D721Med (cell line): ENCODE results near the gene KIF1A.

Experiments
- DNase-seq: peaks from one replicate; pipeline ENCODE4 v3.0.0; 2011; ENCODE audit warnings: low spot score; ENCODE audit not compliant: insufficient read length
- FAIRE-seq: peaks from 2 replicates; lab custom pipeline; 2011; peaks lifted over from hg19 to GRCh38; lab: Jason Lieb, UNC
- TF ChIP-seq, protein P1 (sequence below): IDR thresholded peaks from 2 replicates; pipeline ENCODE4 v1.5.1; 2012; ENCODE audit warnings: mild to moderate bottlenecking, control low read depth; ENCODE audit not compliant: insufficient read depth; ENCODE audit errors: missing control alignments

KIF1A gene

GRCh38 chr2:240797914-240798313 is 22.1 kb downstream of the KIF1A start:
- FAIRE-seq = no peak

DNA sequence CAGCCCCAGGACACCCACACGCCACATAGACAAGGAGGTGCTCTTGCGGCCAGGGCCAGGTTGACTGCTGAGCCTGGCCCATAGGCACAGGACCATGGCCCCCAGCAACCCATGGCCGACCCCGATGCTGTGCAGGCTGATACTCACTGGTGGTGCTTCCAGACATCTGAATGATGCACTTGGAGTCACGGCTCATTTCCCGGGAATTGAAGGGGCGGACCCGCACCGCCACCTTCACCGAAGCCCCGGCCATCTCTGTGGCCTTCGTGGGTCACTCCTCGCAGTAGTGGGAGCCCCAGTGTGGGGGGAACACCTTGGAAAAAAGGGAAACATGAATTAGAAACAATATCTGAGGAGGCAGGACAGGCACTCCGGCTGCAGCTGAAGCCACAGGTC is 22.5 kb downstream of the KIF1A start:
- DNase-seq (no peak), FAIRE-seq (no peak)
- TF ChIP-seq, protein P1, sequence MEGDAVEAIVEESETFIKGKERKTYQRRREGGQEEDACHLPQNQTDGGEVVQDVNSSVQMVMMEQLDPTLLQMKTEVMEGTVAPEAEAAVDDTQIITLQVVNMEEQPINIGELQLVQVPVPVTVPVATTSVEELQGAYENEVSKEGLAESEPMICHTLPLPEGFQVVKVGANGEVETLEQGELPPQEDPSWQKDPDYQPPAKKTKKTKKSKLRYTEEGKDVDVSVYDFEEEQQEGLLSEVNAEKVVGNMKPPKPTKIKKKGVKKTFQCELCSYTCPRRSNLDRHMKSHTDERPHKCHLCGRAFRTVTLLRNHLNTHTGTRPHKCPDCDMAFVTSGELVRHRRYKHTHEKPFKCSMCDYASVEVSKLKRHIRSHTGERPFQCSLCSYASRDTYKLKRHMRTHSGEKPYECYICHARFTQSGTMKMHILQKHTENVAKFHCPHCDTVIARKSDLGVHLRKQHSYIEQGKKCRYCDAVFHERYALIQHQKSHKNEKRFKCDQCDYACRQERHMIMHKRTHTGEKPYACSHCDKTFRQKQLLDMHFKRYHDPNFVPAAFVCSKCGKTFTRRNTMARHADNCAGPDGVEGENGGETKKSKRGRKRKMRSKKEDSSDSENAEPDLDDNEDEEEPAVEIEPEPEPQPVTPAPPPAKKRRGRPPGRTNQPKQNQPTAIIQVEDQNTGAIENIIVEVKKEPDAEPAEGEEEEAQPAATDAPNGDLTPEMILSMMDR = no peak

More at GRCh38 chr2:240797914-240798313, 22.1 kb downstream of the KIF1A start:
- DNase-seq = no peak
- TF ChIP-seq, protein P1 = no peak

DNA sequence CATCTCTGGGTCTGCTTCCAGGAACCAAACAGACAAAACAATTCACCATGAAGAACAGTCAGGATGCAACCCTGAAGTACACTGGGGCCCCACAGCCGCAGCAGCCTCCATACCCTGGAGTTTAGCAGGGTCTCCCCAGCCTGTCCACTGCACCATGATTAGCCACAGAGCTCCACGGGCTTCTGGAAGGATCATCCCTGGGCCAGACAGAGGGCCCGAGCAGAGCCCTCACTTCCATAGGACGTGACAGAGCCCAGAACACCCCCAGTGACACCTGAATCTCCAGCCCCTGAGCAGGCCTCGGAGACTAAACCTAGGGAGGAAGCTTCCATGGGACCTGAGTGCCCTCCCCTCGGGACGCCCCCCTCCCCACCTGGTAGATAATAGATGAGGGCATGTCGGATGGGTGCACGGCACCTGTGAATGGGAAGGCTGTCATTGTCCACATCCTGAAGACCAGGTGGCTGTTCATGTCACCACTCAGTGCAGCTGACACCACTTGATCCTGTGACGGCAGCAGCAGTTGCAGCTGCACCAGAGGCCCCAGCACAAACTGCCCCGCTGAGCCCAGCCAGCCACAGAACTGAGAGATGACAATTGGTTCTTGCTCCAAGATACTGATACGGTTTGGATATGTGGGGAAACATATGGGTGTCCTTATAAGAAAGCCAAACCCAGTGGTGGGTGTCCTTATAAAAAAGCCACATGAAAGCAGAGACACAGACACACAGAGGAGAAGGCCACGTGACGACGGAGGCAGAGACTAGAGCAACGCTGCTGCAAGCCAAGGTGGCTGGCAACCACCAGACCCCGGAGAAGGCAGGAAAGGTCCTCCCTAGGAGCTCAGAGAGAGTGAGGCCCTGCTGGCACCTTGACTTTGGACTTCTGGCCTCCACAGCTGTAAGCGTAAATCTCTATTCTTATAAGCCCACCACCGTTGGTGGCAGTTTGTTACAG is 23.2 kb downstream of the KIF1A start:
- TF ChIP-seq, protein P1 = no peak
- DNase-seq = no peak

GRCh38 chr2:240795916-240796510 is 24.0 kb downstream of the KIF1A start:
- DNase-seq (no peak), FAIRE-seq (no peak)

More for the DNA sequence above, 23.2 kb downstream of the KIF1A start:
- FAIRE-seq = no peak

DNA sequence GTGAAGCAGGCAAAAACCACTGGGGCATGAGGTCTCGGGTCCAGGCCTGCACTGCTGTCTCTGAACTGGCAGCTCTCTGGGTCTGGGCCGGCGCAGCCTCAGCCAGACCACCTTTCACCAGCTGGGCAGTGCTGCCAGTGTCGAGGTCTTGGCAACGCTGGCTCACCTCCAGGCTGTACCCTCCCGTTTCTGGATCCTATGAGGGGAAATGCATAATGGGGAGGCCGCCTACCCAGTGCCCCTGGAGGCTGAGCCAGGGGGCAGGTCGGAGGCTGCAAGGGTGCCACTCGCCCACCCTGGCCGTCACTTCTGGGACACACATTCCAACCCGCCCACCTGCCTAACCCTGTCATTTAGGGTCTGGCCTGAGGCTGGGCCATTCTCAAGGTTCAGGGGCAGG is 24.6 kb downstream of the KIF1A start:
- DNase-seq = no peak
- TF ChIP-seq, protein P1 = no peak
- FAIRE-seq = no peak

More at GRCh38 chr2:240795916-240796510, 24.0 kb downstream of the KIF1A start:
- TF ChIP-seq, protein P1 = no peak

DNA sequence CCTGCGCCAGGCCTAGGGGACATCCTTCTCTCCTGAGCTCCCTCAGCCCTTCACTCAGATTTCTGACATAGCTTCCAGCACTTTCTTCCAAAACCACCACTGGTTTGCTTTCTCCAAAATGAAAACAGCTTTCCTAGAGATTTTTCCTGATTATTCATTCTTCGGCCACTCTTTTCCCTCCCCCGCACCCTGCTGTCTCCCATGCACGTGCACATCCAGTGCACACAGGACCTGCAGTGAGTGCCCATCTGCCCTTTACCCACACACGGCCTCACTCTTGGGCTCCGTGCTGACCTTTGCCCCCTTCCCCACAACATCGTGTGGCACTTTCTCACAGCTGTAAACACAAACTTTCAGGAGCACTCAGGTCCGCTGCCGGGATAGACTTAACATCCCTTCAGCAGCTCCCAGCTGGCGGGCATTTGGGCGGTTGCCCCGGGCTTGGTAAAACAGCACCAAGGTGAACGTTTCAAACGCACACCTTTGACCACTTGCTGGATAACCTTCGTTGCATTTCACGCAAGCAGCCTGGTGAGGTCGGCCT is 25.8 kb downstream of the KIF1A start:
- DNase-seq = no peak
- TF ChIP-seq, protein P1 = no peak
- no peak for FAIRE-seq
